GM12864 (cell line): ENCODE measurements around the gene TMPRSS7.

Source experiments
- DNase-seq: peaks from one replicate; pipeline ENCODE4 v3.0.0-alpha.2; 2011; ENCODE audit warnings: low read depth
- H3K4me3 ChIP-seq: 2 replicates; pipeline ENCODE4 v1.5.1; 2011; ENCODE audit warnings: mild to moderate bottlenecking, low read depth, low read length, control low read depth
- CTCF ChIP-seq: IDR thresholded peaks from 2 replicates; pipeline ENCODE4 v1.5.1; 2011; ENCODE audit warnings: low read depth, mild to moderate bottlenecking, moderate library complexity, low read length, control low read depth, inconsistent platforms; ENCODE audit errors: missing control alignments

The TMPRSS7 gene

GRCh38 chr3:112012205-112012992 lies 22.1 kb upstream of the TMPRSS7 start:
- TF ChIP-seq CTCF = no peak

GRCh38 chr3:112013058-112013783 lies 21.3 kb upstream of the TMPRSS7 start:
- H3K4me3 ChIP-seq = no peak overlapping the region
- peak; percentile 69 for TF ChIP-seq CTCF
- peak; percentile 18 for DNase-seq

More at GRCh38 chr3:112012205-112012992, 22.1 kb upstream of the TMPRSS7 start:
- no peak for DNase-seq
- H3K4me3 ChIP-seq = no peak overlapping the region

GRCh38 chr3:112013784-112014143 lies 20.8 kb upstream of the TMPRSS7 start:
- TF ChIP-seq CTCF = no peak
- no peak overlapping the region for H3K4me3 ChIP-seq
- no peak for DNase-seq

GRCh38 chr3:112017091-112017490 lies 17.4 kb upstream of the TMPRSS7 start:
- no peak for DNase-seq
- no peak for TF ChIP-seq CTCF
- H3K4me3 ChIP-seq = no peak overlapping the region

- DNase-seq = no peak
- TF ChIP-seq CTCF = no peak
- no peak overlapping the region for H3K4me3 ChIP-seq
Measured at GRCh38 chr3:112018712-112019111, 15.8 kb upstream of the TMPRSS7 start.

- H3K4me3 ChIP-seq = no peak overlapping the region
- TF ChIP-seq CTCF = no peak
- DNase-seq = no peak
Measured at GRCh38 chr3:112019716-112020115, 14.8 kb upstream of the TMPRSS7 start.
